ENCODE measurements around the gene RNH1.
"Not testable (repeated sequence)": the region's sequence is repeated elsewhere in the genome, so short reads cannot be mapped to it uniquely, and the experiment has no call there.

The RNH1 gene

DNA sequence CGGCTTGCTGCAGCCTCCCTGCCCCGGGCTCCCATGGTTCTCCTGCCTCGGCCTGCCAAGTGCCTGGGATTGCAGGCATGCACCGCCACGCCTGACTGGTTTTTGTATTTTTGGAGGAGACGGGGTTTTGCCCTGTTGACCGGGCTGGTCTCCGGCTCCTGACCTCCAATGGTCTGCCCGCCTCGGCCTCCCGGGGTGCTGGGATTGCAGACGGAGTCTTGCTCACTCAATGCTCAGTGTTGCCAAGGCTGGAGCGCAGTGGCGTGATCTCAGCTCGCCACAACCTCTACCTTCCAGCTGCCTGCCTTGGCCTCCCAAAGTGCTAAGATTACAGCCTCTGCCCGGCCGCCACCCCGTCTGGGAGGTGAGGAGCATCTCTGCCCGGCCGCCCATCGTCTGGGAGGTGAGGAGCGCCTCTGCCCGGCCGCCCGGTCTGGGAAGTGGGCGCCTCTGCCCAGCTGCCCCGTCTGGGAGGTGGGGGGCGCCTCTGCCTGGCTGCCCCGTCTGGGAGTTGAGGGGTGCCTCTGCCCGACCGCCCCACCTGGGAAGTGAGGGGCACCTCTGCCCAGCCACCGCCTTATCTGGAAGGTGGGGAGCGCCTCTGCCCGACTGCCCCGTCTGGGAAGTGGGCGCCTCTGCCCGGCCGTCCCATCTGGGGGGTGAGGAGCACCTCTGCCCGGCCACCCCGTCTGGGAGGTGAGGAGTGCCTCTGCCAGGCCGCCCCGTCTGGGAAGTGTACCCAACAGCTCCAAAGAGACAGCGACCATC is 10.1 kb upstream of the RNH1 start:
- not testable (repeated sequence) for DNase-seq

GRCh38 chr11:516400-516799 is 9.4 kb upstream of the RNH1 start:
- DNase-seq = no peak

- no peak for DNase-seq
Measured at GRCh38 chr11:515131-515530, 8.1 kb upstream of the RNH1 start.

DNA sequence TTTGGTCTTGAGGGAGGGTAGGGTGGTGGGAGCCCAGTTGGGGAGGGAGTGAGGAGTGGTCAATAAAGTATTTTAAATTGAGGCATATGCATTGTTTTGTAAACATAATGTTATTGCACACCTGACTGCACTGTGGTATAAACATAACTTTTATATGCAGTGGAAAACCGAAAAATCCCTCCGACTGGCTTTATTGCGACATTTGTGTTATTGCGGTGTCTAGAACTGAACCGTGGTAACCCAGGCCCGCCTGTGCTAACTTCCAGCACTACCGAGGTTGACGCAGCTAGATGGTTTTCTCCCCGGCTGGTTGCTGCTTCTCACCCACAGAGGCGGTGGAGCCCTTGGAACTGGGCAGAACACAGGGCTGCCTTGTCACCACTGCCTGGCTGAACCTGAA is 7.6 kb upstream of the RNH1 start:
- DNase-seq = no peak

DNA sequence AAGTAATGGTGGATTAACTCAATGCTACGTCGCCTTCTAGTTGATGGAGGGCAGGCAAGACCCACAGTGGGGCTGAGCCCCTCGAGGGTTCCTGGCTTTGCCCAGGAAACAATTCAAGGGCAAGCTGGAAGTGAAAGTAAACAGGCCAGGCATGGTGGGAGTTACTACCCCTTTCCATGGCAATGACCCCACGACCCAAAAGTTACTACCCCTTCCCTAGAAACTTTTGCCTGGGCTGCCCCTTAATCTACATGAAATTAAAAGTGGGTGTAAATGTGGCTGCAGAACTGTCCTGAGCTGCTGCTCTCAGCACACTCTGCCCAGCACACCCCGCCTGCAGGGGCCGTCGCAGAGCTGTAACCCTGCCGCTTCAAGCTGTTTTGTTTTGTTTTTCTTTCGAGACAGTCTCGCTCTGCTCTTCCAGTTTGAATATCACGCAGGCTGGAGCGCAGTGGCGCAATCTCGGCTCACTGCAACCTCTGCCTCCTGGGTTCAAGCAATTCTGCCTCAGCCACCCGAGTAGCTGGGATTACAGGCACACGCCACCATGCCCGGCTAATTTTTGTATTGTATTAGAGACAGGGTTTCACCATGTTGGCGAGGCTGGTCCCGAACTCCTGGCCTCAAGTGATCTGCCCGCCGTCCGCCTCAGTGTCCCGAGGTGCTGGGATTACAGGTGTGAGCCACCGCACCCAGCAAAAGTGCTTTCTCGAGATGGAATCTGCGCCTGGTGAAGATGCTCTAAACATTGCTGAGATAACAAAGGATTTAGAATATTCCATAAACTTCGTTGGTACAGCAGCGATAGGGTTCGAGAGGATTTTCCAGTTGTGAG is 5.9 kb upstream of the RNH1 start:
- DNase-seq = no peak

- no peak for DNase-seq
Measured at GRCh38 chr11:508956-509355, 1.9 kb upstream of the RNH1 start.

DNA sequence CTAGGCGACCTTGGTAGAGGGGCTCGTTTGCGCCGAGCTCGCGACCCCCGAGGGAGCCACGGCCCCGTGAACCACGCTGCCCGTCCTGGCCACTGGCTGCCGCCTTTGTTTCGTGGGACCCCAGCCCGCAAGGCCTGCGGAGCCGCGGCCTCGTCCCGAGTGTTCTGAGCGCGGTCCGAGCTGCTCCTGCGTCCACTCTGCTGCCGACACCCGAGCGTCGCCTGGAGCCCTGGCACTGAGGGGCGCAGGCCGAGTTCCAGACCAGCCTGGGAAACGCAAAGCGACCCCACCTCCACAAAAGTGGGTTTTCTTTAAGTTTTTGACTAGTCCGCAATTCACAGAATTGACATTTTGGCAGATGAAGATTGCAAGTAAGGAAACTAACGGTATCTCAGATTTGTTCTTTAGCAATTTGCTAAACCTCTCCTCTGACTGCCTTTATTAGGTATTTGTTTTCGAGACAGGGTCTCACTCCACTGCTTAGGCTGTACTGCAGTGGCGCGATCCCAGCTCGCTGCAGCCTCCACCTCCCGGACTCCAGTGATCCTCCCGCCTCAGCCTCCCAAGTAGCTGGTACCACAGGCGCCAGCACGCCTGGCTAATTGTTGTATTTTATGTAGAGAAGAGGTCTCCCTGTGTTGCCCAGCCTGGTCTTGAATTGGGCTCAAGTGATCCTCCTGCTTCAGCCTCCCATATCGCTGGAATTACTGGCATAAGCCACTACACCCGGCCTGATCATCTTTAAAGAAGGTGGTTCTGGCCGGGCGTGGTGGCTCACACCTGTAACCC is 879 bp upstream of the RNH1 start:
- no peak for DNase-seq

GRCh38 chr11:506238-506994 is 626 bp downstream of the RNH1 start:
- peak; percentile 97 for DNase-seq

GRCh38 chr11:504994-505344 is 2.1 kb downstream of the RNH1 start:
- no peak for DNase-seq

GRCh38 chr11:504053-504993 is 2.7 kb downstream of the RNH1 start:
- DNase-seq = peak; percentile 31

GRCh38 chr11:503179-503981 is 3.7 kb downstream of the RNH1 start:
- peak; percentile 72 for DNase-seq

- DNase-seq = no peak
Measured at GRCh38 chr11:502288-503178, 4.5 kb downstream of the RNH1 start.

DNA sequence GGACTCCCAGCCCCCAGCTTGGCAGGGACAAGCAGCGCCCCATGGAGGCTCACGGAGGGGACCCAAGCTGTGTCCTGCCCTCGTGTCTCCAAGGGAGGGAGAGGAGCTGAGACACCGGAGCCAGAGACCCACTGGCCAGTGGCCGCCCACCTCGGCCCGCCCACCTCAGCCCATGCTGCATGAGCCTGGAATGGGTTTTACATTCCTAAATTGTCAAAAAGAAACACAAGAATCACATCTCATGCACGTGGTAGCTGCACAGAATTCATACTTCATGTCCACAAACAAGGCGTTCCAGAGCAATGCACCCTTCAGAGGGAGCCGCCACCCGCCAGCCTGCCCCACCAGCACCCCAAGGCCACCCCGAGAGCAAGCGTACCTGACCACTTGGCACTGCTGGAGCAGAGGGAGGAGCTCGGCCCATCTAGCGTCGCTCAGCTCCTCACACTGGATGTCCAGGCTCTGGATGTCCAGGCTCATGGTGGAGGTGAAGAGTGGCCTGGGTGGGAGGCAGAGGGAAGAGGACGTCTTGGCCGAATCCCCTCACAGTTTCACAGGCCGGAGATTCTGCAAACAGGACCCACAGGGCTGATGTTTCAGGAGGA is 5.3 kb downstream of the RNH1 start:
- no peak for DNase-seq

DNA sequence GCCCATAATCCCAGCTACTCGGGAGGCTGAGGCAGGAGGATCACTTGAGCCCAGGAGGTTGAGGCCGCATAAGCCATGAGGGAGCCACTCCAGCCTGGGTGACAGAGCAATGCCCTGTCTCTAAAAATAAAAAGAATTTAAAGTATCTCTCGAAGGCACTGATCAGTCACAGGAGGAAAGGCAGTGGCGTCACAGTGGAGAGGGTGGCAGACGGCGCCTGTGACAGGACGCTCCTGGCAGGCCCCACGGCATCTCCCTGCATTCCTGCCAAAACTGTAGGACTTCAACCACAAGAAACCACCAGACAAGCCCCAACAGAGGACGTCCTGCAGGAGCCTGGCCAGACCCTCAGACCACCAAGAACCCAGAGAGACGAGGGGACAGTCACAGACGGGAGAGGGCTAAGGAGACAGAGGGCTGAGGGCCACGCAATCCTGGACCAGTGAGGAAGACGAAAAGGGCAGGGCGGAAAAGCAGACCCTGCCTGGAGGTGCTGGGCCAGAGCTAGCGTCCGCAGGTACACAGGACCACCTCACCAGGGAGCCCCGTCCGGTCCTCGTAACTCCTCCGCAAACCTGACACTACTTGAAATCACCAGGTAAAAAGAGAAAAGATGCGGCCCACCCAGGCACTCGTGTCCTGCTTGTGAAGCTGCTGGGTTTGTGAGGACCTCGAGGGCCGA is 5.9 kb downstream of the RNH1 start:
- DNase-seq = no peak

- DNase-seq = no peak
Measured at GRCh38 chr11:499201-500076, 7.6 kb downstream of the RNH1 start.

- DNase-seq = no peak
Measured at GRCh38 chr11:498297-499181, 8.5 kb downstream of the RNH1 start.

Measured in CD4-positive, alpha-beta T cell treated with Interleukin-15 for 1 hour (primary cell).